ENCODE data around the gene ARHGAP23.

Gene ARHGAP23

DNA sequence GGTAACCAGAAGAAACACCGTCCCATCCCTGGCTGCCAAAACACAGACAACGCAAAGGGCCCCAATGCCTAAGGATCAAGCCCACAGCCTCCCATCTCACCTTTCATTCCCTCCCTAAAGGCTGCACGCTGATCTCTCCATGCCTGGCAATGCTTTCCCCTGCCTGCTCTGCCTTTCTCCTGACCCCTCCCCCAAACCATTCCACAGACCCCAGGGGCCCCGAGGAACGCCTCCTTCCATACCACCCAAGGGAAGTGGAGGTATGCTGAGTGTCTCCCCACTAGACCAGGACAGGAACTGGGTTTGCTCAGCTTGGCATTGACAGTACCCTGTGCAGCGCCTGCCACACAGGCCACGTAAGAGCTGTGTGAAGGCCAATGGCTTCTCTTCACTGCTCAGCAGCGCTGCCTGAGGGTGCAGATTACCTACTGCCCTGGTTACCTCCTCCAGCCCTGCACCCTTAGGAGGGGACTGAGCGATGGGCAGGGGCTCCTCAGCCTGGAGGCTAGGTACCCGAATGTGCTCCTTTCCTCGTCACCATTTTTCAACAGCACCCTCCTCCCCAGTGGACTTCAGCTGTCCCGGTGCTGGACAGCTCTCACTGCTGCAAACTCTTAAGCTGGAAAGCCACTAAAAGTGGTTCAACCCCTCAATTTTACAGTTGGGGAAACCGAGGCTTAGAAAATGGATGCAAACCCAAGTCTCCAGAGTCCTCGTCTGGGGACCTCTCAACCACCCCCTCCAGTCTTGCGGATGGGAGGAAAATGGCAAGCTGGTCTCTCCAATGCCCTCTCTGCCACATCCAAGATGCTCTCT lies 132.4 kb downstream of the ARHGAP23 start:
- H3K27ac ChIP-seq: no peak overlapping the region
- DNase-seq (ENCODE audit: low read depth, low spot score): no peak

DNA sequence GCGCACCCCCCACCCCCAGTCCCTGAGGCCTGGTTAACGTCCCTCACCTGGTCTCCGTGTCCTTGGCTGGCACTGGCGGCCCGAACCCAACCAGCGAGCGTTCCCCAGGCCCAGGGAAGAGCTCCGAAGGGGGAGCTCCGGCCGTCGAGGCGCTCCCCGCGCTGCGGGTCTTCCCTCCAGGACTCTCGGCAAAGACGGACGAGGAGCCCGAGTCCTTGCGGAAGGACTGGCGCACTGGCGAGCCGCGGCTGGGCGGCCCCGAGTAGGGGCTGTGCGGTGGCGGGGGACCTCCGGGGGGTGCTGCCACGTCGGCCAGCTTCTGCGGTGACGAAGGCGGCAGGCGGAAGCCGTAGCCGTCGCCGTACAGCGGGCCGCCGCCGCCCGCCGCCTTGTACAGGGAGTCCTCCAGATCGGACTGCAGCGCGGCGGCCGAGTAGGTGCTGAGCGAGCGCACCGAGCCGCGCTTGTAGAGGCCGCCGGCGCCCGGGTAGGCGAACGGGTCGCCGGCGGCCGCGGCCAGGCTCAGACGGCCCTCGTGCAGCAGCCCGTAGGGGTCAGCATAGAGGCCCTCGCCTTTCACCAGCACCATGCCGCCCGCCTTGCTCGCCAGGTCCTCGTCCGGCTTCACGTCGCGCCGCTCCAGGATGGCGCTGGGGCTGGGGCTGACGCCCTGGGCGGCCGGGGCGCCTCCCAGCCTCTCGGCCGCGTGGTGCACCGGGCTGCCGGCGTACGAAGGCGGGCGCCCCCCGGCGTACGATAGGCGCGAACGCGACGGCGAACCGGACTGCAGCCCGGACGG lies 133.4 kb downstream of the ARHGAP23 start:
- H3K27ac ChIP-seq: no peak overlapping the region
- DNase-seq (ENCODE audit: low read depth, low spot score): no peak

All from epithelial cell of prostate (primary cell).